ENCODE data around the gene P2RX7.

GRCh38 chr12:121154793-121155375 lies 22.2 kb downstream of the P2RX7 start:
- TF ChIP-seq CTCF (IDR thresholded peaks at IDR 0.05; ENCODE audit: poor library complexity) = no peak
- TF ChIP-seq EZH2 (IDR thresholded peaks at IDR 0.05; ENCODE audit: borderline replicate concordance) = no peak
